ENCODE data around the gene GLYATL1B. TPM values are rescaled to one million over a fixed set of nuclear protein-coding genes. Genes with fewer than 3 reads are reported as not detected.

The GLYATL1B gene, protein sequence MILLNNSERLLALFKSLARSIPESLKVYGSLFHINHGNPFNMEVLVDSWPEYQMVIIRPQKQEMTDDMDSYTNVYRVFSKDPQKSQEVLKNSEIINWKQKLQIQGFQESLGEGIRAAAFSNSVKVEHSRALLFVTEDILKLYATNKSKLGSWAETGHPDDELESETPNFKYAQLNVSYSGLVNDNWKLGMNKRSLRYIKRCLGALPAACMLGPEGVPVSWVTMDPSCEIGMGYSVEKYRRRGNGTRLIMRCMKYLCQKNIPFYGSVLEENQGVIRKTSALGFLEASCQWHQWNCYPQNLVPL
- total RNA-seq: not detected

DNA sequence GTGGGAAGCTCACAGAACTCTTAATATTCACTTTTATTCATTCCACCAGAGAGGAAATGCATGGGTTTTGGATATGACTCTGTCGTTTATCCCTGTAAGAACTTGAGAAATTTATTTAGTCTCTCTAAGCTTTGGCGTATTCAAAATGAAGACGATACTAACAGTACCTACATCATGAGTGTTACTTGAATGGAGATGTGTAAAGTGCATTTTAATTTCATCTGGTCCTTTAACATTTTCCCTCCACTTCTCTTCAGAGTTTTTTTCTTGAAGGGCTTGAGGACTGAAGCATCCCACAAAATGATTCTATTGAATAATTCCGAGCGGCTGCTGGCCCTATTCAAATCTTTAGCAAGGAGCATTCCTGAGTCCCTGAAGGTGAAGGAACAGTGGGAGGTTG, at the start of gene GLYATL1B:
TSS of gene GLYATL1B (plus strand) at position 301 of the 400 bp plus-strand sequence. CDS start at position 301, 0 bp downstream.

DNA sequence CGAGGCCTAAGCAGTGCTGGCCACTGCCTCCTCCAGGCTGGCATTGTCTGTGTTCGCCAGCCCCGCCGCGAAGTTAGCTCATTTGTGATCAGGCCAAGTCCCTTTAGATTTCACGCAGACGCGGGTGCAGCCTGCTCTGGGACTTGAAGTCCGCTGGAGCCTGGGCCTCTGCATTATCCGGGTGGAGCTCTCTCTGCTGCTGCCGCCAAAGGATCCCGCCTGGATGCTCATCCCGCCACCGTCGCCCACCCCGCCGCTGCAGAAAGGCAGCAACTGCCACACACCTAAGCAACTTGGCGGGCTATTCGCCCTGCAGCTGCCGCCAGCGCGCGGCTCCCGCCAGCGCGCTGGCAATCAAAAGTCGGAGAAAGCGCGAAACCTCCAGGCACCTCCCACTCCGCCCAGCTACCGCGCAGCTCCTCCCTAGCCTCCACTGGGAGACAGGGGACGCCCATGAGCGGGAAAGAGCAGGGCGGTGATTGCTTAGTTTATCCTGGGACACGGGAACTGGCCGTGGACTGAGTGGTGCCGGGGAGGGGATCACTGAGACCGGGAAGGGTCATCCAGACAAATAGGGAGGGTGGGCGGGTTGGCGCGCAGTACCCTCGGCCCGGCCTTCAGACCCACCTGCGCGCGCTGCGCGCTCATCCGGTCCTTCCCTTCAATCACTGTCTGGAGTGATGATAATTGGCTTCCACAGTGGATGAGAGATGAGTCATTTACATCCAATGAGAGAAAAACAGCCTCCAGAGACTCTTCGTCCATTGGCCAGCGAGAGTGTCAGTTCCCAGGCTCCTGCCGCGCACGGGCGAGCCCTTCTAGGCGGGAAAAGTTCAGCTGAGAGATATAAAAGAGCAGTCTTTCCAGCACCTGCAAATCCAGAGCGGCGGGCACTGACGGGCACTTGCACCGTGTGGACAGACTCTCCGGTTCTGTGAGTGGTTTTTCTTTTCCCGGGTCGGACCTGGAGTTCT, 20.5 kb downstream of the GLYATL1B start, which contains the start of gene FAM111B:
TSS of gene FAM111B (plus strand) at position 875 of the 974 bp plus-strand sequence. CDS start 2,389 bp downstream, outside the sequence.

DNA sequence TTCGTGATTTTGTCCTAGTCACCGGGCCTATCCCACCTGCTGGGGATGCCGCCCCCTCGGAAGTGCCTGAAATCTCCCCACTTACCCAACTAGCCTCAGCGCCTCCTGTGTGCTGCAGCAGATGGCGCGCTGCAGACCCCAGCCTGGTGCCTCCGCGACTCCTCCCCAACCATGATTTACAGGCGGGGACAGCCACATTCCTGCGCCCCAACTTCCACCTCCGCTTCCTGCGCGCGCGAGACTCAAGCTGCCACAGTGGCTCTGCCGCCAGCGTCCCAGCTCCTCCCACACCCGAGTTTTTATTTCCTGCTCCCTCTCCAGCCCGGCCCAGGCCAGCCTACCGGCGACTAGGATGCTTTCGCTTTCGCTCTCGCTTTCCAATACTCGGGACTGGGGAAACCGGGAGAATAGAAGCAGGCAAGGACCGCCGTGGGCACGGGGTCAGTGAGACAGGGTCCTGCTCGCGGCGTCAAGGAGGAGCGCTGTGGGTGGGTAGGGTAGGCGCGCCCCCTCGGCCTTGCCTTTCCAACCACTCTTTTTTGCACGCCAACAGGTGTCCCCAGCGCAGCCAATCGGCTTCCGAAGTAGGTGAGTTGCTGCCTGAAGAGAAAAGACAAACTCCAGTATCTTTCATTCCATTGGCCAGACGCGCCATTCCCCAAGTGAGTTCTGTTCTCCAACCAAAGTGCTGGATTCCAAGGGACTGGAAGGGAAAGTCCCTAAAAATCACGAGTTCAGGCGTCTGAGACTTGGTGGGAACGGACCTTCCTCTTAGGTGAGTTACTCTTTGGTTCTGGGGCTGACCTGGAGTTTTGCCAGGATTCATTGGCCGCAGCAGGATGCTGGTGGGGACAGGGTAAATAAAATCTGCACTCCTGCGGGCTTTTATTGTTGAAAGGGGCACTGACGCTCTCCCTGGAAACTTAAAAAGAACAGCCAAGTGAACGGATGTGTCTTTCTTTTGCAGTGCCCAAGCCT, 56.7 kb downstream of the GLYATL1B start, which contains the start of gene FAM111A:
TSS of gene FAM111A (plus strand) at position 327 of the 978 bp plus-strand sequence. CDS start 6,017 bp downstream, outside the sequence.

Other genes starting within 250 kb of the GLYATL1B start
- gene GLYATL2, start 241.6 kb upstream of the GLYATL1B start, total RNA-seq: 4.8 TPM
- 3.5 TPM for gene GLYATL1, start 146.8 kb upstream of the GLYATL1B start, total RNA-seq
- 7.2 TPM for gene FAM111B, start 20.9 kb downstream of the GLYATL1B start, total RNA-seq
- gene FAM111A, start 56.5 kb downstream of the GLYATL1B start, total RNA-seq: 15.7 TPM
- 52.4 TPM for gene DTX4, start 85.8 kb downstream of the GLYATL1B start, total RNA-seq
- 3.0 TPM for gene MPEG1, start 126.6 kb downstream of the GLYATL1B start, total RNA-seq